ENCODE measurements around the gene PRSS50.

PRSS50 gene

GRCh38 chr3:46667657-46668056 lies 50.0 kb downstream of the PRSS50 start:
- DNase-seq = peak; percentile 13

GRCh38 chr3:46667061-46667621 lies 50.5 kb downstream of the PRSS50 start:
- DNase-seq = peak; percentile 16

DNA sequence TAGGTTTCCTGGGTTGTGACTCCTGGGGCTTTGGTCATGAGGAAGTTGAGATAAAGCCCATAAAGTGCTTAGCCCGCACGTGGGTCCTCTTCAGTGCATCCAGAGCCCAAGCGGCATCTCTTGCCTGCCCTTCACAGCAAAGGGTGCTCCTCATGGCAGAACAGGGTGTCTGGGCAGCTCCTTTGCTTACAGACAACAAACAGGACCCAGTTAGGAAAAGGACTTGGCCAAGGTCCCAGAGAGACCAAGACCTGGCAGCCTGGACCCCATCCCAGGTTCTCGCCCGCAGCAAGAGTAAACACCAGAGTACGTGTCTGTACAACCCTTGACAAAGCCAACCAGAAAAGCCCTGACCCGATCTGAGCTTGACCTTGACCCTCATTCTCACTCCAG lies 51.2 kb downstream of the PRSS50 start:
- peak; percentile 9 for DNase-seq

GRCh38 chr3:46665763-46666452 lies 51.8 kb downstream of the PRSS50 start:
- no peak for DNase-seq

- DNase-seq = no peak
These were observed 52.5 kb downstream of the PRSS50 start for GRCh38 chr3:46664971-46665762.

GRCh38 chr3:46664188-46664970 lies 53.3 kb downstream of the PRSS50 start:
- no peak for DNase-seq

- no peak for DNase-seq
These were observed 54.0 kb downstream of the PRSS50 start for GRCh38 chr3:46663591-46664135.

- no peak for DNase-seq
These were observed 54.7 kb downstream of the PRSS50 start for GRCh38 chr3:46662771-46663551.

All from activated CD4-positive, CD25-positive, alpha-beta regulatory T cell treated with anti-CD3 and anti-CD28 coated beads, Interleukin-2, amount 50 U/mL, for 72 hours (primary cell).